Measurements from ENCODE around the gene LAT.
"Not testable (repeated sequence)": the region's sequence is repeated elsewhere in the genome, so short reads cannot be mapped to it uniquely, and the experiment has no call there.

The LAT gene

DNA sequence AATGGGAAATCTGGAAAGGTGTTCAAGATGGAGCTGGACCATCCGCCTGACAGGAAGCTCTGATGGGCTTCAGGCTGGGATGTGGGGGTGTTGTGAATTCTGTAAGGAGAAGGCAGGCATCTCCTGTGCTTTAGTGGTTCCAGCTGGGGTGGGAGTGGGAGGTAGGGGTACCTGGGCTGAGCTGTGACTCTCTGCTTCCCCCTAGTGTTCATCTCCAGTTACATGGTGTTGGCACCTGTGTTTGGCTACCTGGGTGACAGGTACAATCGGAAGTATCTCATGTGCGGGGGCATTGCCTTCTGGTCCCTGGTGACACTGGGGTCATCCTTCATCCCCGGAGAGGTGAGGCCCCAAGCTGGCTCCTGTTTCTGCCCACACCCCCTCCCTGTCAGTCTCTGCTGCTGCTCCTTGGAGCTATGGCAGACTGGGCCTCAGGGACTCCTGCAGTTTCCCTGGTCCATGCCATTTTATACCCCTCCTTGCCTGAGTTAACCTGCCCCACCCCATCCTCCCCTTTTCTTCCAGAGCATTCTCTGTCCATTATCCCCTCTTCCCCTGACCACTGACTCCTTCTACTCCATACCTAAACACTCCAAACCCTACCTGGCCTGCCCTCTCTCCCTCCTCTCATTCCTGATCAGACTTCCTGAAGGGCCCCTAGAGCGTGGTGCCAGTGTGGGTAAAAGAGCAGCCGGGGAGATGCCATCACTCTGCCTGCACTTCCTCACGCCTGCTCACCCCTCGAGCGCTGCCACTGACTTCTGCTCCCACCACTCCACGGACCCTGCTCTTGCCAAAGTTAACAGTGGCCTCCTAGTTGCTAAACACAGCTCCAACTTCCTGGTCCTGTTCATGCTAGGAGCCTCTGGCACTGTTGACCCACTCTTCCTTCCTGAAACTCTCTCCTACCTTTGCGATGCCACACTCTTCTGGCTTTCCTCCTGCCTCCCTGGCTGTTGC, 6.9 kb upstream of the LAT start:
- no peak for DNase-seq

DNA sequence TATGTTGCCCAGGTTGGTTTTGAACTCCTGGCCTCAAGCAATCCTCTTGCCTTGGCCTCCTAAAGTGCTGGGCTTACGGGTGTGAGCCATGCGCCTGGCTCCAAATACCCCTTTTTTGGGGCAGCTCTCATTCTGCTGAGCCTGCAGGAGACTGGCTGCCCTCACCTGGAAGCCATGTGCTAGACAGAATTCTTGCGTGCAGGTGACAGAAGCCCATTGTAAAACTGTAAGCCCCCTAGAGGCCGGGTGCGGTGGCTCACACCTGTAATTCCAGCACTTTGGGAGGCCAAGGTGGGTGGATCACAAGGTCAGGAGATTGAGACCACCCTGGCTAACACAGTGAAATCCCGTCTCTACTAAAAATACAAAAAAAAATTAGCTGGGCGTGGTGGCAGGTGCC, 4.5 kb upstream of the LAT start:
- DNase-seq: not testable (repeated sequence)

DNA sequence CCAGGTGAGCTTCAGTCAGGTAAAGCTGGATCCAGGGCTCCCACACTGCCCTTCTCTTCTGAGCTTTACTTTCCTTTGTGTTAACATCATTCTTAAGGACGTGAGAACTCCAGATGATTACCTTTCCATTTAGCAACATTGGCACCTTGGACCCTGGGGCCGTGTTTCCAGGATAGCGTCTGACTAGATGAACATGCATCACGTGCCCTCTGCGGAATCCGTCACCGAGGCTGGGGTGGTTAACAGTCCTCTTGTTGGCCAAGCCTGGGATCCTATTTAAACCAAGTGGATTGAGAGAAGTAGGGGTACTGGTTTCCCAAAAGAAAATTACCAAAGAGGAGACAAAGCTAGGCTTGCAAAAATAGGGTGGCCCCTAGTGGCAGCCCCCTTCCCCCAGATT, 3.9 kb upstream of the LAT start:
- DNase-seq: no peak

GRCh38 chr16:28981517-28981916, 3.3 kb upstream of the LAT start:
- peak; percentile 54 to 70 (median 68) for DNase-seq

DNA sequence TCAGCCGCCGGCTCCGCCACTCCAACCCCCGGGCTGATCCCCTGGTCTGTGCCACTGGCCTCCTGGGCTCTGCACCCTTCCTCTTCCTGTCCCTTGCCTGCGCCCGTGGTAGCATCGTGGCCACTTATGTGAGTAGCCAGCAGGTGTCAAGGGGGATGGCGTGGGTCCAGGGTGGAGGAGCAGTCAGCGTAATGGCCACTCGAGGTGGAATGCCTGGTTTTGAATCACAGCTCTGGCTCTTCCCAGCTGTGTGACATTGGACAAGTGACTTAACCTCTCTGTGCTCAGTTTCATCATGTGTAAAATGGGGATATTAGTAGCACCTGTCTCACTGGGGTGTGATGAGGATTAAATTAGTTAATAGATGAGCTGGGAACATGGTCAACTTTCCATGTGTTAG, 2.4 kb upstream of the LAT start:
- DNase-seq: no peak

DNA sequence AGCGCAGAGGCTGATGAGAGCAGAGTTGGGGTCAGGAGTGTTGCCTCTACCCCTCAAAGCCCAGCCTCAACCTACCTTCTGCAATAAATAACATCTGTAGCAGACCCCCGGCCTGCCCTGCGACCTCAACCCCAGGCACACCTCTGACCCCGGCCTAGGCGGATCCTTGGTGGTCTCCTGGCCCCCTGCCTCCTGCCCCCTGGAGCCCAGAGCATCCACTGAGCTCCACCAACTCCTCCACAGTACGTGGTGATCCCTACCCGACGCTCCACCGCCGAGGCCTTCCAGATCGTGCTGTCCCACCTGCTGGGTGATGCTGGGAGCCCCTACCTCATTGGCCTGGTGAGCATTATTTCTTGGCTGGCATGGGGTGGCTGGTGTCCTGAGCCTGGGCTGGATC, 1.9 kb upstream of the LAT start:
- no peak for DNase-seq

DNA sequence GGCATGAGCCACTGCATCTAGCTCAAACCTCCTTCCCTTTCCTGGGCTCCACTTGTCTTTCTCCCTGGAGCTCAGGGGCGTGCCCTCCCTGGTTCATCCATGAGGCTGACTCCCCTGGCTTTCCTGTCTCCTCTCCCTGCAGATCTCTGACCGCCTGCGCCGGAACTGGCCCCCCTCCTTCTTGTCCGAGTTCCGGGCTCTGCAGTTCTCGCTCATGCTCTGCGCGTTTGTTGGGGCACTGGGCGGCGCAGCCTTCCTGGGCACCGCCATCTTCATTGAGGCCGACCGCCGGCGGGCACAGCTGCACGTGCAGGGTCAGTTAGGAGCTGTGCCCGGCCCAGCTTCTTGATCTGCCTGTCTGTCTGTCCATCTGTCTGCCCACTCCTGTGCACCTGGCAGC, 1.2 kb upstream of the LAT start:
- DNase-seq: peak in 1 of 3 donors; percentile 2

DNA sequence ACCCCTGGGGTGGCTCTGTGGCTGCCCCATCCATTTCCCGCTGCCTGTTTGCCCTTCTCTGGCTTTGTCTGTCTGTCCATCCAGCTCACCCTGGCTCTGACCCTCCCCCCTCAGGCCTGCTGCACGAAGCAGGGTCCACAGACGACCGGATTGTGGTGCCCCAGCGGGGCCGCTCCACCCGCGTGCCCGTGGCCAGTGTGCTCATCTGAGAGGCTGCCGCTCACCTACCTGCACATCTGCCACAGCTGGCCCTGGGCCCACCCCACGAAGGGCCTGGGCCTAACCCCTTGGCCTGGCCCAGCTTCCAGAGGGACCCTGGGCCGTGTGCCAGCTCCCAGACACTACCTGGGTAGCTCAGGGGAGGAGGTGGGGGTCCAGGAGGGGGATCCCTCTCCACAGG, 761 bp upstream of the LAT start:
- DNase-seq: no peak

- DNase-seq: no peak
These were observed 574 bp downstream of the LAT start for GRCh38 chr16:28985211-28986041.

GRCh38 chr16:28986046-28986445, 1.2 kb downstream of the LAT start:
- no peak for DNase-seq

- no peak for DNase-seq
These were observed 1.6 kb downstream of the LAT start for GRCh38 chr16:28986492-28986891.

GRCh38 chr16:28987170-28987853, 2.5 kb downstream of the LAT start:
- DNase-seq: no peak

- DNase-seq: no peak
These were observed 4.5 kb downstream of the LAT start for GRCh38 chr16:28989363-28989762.

DNA sequence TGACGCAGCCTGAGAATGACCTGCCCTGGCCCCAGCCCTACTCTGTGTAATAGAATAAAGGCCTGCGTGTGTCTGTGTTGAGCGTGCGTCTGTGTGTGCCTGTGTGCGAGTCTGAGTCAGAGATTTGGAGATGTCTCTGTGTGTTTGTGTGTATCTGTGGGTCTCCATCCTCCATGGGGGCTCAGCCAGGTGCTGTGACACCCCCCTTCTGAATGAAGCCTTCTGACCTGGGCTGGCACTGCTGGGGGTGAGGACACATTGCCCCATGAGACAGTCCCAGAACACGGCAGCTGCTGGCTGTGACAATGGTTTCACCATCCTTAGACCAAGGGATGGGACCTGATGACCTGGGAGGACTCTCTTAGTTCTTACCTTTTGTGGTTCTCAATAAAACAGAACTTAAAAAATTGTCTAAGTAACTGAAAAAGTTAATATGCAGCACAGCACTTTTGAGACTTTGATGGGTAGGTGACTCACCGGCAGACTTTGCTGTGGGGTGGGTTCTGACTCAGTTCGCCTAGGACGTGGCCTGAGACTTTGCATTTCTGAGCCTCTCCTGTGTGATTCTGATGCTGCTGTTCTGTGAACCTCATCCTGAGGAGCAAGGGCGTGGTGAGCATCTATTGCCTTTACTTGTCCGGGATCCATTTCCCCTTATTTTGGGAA, 5.7 kb downstream of the LAT start:
- no peak for DNase-seq

DNA sequence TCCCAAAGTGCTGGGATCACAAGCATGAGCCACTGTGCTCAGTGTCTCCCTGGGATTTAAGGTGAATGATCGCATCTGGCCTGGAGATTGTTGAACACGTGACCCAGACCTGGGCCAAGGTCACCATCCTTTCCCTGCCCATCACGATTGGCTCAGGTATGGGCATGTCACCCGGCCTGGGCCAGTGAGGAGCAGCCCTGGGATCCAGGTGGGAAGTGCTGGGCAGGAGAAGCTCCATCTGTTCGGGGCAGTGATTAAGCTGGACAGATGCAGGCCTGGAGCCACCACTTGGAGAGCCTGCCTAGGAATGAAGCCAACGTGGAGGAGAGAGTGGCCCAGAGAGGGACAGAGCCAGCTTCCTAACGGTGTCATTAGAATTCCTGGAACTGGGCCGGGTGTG, 6.8 kb downstream of the LAT start:
- DNase-seq: no peak

GRCh38 chr16:28992496-28992895, 7.6 kb downstream of the LAT start:
- DNase-seq: no peak

DNA sequence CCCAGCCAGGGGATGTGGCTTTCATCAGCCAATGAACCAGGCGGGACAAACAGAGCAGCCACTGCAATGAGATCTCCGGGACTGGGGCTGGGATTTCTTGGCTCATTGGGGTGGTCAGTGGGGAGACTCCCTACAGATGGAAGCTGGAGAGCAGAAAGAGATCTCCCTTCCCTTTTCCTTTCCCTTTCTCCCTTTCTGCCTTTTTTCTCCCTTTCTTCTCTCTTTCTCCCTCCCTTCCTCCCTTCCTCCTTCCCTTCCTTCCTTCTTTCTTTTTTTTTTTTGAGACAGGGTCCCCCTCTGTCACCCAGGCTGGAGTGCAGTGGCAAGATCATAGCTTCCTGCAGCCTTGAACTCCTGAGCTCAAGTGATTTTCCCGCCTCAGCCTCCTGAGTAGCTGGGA, 14.0 kb downstream of the LAT start:
- DNase-seq: no peak

DNA sequence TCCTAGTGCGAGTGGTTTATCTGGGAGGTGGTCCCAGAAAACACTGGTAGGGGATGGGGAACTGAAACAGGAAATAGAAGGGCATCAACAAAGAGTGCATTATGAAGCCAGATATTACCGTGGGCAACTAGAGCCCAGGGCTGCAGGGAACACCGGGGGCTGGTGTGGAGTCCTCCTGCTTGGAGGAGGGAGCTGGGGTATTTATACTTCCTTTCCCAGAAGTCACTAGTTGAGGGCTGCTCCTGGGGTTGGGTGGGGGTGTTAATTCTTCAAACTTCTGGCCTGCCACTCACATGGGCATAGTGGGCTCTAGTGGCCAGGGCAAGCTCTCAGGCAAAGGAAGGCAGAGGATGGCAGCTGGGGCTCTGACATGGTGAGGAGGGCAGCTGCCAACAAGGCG, 14.7 kb downstream of the LAT start:
- no peak for DNase-seq

DNA sequence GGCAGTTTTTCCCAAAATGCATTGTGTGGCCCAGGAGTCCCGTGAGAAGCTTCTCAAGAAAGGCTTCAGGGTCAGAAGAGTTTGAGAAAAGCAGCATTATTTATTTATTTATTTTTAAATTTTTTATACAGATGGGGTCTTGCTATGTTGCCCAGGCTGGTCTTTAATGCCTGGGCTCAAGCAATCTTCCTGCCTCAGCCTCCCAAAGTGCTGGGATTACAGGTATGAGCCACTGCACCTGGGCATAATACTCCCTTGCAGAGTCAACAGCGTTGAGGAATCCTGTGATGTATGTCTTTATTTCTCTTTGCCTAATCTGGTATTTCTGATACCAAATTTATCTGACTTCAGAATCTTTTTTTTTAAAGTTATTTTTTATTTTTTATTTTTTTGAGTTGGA, 15.2 kb downstream of the LAT start:
- peak in 1 of 3 donors; percentile 5 for DNase-seq

DNA sequence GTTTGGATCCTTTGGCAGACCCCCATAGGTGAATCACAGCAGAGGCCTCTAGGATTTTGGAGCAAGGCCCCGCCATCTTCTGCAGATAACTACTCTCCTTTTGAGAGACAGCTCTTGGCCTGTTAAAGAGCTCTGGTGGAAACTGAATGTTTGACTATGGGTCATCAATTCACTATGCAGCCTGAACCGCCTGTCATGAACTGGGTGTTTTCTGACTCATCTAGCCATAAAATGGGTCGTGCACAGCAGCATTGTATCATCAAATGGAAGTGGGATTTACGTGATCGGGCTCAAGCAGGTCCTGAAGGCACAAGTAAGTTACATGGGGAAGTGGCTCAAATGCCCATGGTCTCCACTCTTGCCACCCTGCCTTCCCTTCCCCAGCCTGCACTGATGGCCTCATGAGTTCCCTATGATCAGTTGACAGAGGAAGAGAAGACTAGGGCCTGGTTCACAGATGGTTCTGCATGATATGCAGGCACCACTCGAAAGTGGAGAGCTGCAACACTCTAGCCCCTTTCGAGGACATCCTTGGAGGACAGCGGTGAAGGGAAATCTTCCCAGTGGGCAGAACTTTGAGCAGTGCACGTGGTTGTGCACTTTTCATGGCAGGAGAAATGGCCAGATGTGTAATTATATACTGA, 19.8 kb downstream of the LAT start:
- DNase-seq: peak in 1 of 3 donors; percentile 25

DNA sequence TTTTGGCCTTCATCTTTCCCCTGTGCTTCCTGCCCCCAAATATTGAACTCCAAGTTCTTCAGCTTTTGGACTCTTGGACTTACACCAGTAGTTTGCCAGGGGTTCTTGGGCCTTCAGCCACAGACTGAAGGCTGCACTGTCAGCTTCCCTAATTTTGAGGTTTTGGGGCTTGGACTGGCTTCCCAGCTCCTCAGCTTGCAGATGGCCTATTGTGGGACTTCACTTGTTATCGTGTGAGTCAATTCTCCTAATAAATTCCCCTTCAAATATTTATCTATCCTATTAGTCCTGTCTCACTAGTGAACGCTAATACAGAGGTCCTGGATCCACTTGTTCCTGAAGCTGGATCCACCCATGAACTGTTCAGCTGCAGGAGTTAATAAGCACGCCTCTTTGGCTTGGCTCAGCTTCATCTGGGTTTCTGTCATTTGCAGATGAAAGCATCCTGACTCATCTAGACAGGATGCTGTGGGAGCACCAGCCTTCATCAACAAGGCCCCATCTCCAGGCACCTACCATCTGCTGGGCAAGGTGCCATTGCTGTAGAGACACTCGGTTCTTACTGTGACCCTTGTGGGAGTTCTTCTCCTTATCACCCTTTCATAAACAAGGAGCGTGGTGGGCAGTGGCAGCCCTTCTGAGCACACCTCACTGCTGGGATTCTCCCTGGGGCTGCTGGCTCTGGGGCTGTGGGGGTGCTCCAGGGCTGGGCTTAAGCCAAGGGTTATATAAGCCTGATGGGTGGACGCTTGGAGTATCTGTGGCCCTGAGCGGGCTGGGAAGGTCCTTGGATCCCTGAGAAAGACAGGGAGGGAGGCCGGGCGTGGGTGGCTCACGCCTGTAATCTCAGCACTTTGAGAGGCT, 23.1 kb downstream of the LAT start:
- DNase-seq: peak; percentile 64 to 75 (median 67)

All from suppressor macrophage treated with lipopolysaccharide for 1 hour (primary cell).